Spleen (tissue), 11 donors: ENCODE measurements around the gene NFKBIE. TPM values are rescaled to one million over a fixed set of nuclear protein-coding genes. Genes with fewer than 3 reads are reported as not detected.
A peak's percentile ranks its signal among the peaks of the same experiment; 100 is the strongest.

Experiments used
- DNase-seq: peaks from one replicate; pipeline ENCODE4 v3.0.0-alpha.2; 2020
- H3K27ac ChIP-seq, 8 donors: fragments of 200-600 bp; sonication (generic) in 7 of 8; 1 replicate in 4 of 8; 2 replicates in 4 of 8; pipeline versions ENCODE4 v1.5.0 to v1.8.0; 2016 to 2021; ENCODE audit warnings: inconsistent platforms in 4 of 8, mild to moderate bottlenecking in 4 of 8, moderate library complexity in 1 of 8
- H3K27me3 ChIP-seq, 7 donors: fragments of 200-600 bp; sonication (generic) in 6 of 7; replicated peaks in 1 of 7; 1 replicate in 4 of 7; 2 replicates in 3 of 7; pipeline versions ENCODE4 v1.5.0 to v1.8.0; 2016 to 2021; ENCODE audit warnings: inconsistent platforms in 3 of 7, mild to moderate bottlenecking in 1 of 7
- H3K36me3 ChIP-seq, 6 donors: fragments of 200-600 bp; sonication (generic) in 5 of 6; 1 replicate in 4 of 6; 2 replicates in 2 of 6; pipeline versions ENCODE4 v1.5.0 to v1.8.0; 2016 to 2021; ENCODE audit warnings: inconsistent platforms in 2 of 6
- H3K4me1 ChIP-seq, 6 donors: fragments of 200-600 bp; sonication (generic) in 5 of 6; 1 replicate in 3 of 6; 2 replicates in 3 of 6; pipeline versions ENCODE4 v1.5.0 to v1.8.0; 2016 to 2021; ENCODE audit warnings: inconsistent platforms in 3 of 6
- H3K4me3 ChIP-seq, 8 donors: fragments of 200-600 bp; sonication (generic) in 7 of 8; 1 replicate in 4 of 8; 2 replicates in 4 of 8; pipeline versions ENCODE4 v1.5.0 to v1.8.0; 2016 to 2021; ENCODE audit warnings: inconsistent platforms in 4 of 8, mild to moderate bottlenecking in 4 of 8, moderate library complexity in 2 of 8
- H3K9me3 ChIP-seq, 8 donors: fragments of 200-600 bp; sonication (generic) in 7 of 8; 1 replicate in 4 of 8; 2 replicates in 4 of 8; pipeline versions ENCODE4 v1.5.0 to v1.8.0; 2016 to 2021; ENCODE audit warnings: inconsistent platforms in 4 of 8
- POLR2A ChIP-seq, 3 donors: fragments of 450-650 bp; IDR thresholded peaks; one replicate each; pipeline ENCODE4 v1.5.1; 2017; ENCODE audit warnings: antibody characterized with exemption in 3 of 3, mild to moderate bottlenecking in 1 of 3
- POLR2AphosphoS5 ChIP-seq, 3 donors: sonication (generic); formaldehyde crosslinking; IDR thresholded peaks; one replicate each; pipeline ENCODE4 v1.5.1; 2017; ENCODE audit warnings: antibody characterized with exemption in 3 of 3
- WGBS, 5 donors: extraction: QIAGEN DNeasy Blood & Tissue Kit in 3 of 5; methylation state at CpG; one replicate each; pipeline versions ENCODE4 v1.1.5 to v1.1.7; 2013 to 2018; 5-methylcytosine and 5-hydroxymethylcytosine counted together
- intact Hi-C: fragments of 100-400 bp; cut with DNase I; formaldehyde crosslinking; loops from one replicate; pipeline ENCODE4 v1.15.0; 2023; ENCODE audit warnings: low total_unique reads
- polyA plus RNA-seq, 3 donors: library from polyadenylated mRNA; stranded (reverse); fragments of 200-250 nt; gene quantifications; one replicate each; pipeline ENCODE4 v1.2.1, GENCODE V29; 2013
- total RNA-seq, 7 donors: library from RNA; depleted of rRNA in 3 of 7; stranded (reverse); fragments of >200 nt in 3 of 7; fragmentation: NEBNext Ultra II Directional in 4 of 7; extraction: Animal tissue kit (Norgen Biotek cat#: 25700) in 4 of 7; gene quantifications; one replicate each; pipeline versions ENCODE4 v1.1.0 to v1.2.1, GENCODE V29; 2016 to 2021
- TF ChIP-seq, protein P1 (sequence below), 11 experiments: fragments of 200-600 bp in 7 of 11; fragments of 450-650 bp in 4 of 11; sonication (generic) in 4 of 11; IDR thresholded peaks in 8 of 11; conservative IDR thresholded peaks in 3 of 11; 1 replicate in 7 of 11; 2 replicates in 4 of 11; pipeline versions ENCODE4 v1.4.0 to v1.8.0; 2016 to 2021; ENCODE audit warnings: antibody characterized with exemption in 11 of 11, inconsistent platforms in 4 of 11, mild to moderate bottlenecking in 1 of 11
- donor health status: healthy with polysubstance abuse.
- donor health status: DM: no; HTN: no; CAD: no; lungs with moderate emphysema.
- donor health status: DM: no; HTN: no; CAD: no.
- donor health status: Bipolar disorder and iron deficiency.
- donor health status: healthy.
- donor health status: DM: no; HTN: no; CAD: no.
- donor health status: DM: yes; HTN: yes; CAD: no.

Gene NFKBIE
- total and polyA plus RNA-seq, 10 donors = 32.2 to 89.7 (median 49.0) TPM

DNA sequence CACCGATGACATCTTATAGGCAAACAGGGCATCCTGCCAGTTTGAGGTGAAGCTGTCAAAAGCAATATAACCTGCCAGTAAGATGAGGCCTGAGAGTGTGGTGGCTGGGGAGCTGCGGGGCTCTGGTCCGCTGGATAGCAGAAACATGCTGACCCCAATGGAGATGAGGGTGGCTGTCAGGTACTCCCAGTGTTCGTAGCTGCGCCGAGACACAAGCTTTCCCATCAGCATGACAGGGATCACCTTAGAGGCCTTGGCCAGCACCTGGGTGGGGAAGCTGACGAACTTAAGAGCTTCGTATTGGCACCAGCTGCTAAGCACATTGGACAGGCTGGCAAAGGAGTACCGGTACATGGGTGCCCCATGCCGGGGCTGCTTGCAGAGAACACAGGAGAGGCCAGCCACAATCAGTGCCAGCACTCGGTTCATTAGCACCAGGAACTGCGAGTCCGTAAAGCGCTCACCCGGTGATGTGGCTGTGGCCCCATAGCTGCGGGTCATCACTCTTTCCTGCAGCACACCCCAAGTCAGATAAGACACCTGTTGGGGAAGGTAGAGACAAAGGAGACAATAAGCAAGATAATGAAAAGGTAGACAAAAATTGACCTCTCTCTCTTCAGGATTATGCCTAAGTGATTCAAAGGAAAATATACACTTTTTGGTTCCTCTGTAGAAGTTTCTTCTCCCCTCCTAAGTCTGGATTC lies 10.1 kb downstream of the NFKBIE start:
- Histone ChIP-seq H3K27ac (peak overlapping the region in 6 of 8 donors; percentile 91 to 98 (median 96)), H3K27me3 (no peaks in the 10 kb centered on the region), H3K36me3 (peaks cover 7 to 82% (median 75%) of the 10 kb centered on the region in 6 donors), H3K4me1 (peaks cover 24 to 98% (median 82%) of the 10 kb centered on the region in 6 donors), H3K9me3 (no peaks in the 10 kb centered on the region), H3K4me3 (peak overlapping the region in 1 of 8 donors; percentile 98)
- WGBS, 5 donors = 69 to 83% (median 72%) methylated on average over 15 to 16 of the region's 16 CpGs
- DNase-seq = peak; percentile 72
- intact Hi-C loops = no loop called here
- TF ChIP-seq, protein P1, sequence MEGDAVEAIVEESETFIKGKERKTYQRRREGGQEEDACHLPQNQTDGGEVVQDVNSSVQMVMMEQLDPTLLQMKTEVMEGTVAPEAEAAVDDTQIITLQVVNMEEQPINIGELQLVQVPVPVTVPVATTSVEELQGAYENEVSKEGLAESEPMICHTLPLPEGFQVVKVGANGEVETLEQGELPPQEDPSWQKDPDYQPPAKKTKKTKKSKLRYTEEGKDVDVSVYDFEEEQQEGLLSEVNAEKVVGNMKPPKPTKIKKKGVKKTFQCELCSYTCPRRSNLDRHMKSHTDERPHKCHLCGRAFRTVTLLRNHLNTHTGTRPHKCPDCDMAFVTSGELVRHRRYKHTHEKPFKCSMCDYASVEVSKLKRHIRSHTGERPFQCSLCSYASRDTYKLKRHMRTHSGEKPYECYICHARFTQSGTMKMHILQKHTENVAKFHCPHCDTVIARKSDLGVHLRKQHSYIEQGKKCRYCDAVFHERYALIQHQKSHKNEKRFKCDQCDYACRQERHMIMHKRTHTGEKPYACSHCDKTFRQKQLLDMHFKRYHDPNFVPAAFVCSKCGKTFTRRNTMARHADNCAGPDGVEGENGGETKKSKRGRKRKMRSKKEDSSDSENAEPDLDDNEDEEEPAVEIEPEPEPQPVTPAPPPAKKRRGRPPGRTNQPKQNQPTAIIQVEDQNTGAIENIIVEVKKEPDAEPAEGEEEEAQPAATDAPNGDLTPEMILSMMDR (IDR thresholded peaks at IDR 0.05 in 8 of 11, conservative IDR thresholded peaks at IDR 0.05 in 3 of 11) = no peak
- TF ChIP-seq POLR2AphosphoS5 (IDR thresholded peaks at IDR 0.05) (peak; percentile 46 to 55 (median 50)), POLR2A (IDR thresholded peaks at IDR 0.05) (no peak)

DNA sequence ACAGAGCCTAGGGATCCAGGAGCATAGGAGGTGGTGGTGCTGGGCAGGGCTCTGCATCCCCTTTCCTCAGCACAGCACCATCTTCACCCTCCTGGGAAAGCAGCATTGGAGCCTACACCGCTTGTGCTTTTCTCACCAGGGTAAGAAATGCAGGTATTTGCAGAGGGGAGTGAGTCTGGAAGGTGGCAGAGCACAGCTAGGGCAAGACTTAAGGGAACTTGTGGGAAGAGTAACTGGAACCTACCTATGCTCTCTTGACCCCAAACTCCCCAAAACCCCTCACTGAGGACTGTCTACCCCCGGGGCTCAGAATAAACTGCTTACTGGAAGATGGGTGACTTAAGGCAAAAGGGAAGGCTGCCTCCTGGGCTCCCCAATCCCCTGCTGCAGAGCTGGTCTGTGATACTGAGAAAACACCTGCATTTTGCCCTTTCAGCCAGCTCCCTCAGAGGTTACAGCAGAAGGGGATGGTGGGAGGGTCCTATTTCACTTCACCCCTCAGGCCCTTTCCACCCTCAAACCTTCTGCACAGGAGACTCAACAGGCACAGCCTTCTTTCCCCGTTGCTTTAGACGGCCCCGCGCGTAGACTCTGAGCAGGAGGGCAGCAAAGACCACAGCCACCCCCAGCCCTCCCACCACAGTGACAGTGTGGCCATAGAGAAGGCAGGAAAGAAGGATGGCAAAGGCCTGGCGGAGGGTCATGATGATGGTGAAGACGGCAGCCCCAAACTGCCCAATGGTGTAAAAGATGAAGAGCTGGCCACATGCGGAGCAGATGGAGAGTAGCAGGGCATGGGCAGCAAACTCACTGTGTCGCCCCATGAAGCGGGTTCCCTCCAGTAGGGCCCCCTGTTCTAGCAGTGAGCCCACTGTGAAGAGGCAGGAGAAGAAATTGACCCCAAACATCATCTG lies 10.9 kb downstream of the NFKBIE start:
- intact Hi-C loops = no loop called here
- H3K36me3 ChIP-seq = peaks cover 7 to 82% (median 75%) of the 10 kb centered on the region in 6 donors
- peak; percentile 66 for DNase-seq
- H3K9me3 ChIP-seq = no peaks in the 10 kb centered on the region
- 70 to 87% (median 82%) methylated on average over 12 of the region's 12 CpGs for WGBS, 5 donors
- no peaks in the 10 kb centered on the region for H3K27me3 ChIP-seq
- peak overlapping the region in 3 of 8 donors; percentile 5 to 98 (median 96) for H3K27ac ChIP-seq
- no peak overlapping the region for H3K4me3 ChIP-seq
- peak in 1 of 3 donors; percentile 39 for TF ChIP-seq POLR2AphosphoS5 (IDR thresholded peaks at IDR 0.05)
- TF ChIP-seq, protein P1 (IDR thresholded peaks at IDR 0.05 in 8 of 11, conservative IDR thresholded peaks at IDR 0.05 in 3 of 11) = no peak
- H3K4me1 ChIP-seq = peaks cover 24 to 98% (median 81%) of the 10 kb centered on the region in 6 donors

DNA sequence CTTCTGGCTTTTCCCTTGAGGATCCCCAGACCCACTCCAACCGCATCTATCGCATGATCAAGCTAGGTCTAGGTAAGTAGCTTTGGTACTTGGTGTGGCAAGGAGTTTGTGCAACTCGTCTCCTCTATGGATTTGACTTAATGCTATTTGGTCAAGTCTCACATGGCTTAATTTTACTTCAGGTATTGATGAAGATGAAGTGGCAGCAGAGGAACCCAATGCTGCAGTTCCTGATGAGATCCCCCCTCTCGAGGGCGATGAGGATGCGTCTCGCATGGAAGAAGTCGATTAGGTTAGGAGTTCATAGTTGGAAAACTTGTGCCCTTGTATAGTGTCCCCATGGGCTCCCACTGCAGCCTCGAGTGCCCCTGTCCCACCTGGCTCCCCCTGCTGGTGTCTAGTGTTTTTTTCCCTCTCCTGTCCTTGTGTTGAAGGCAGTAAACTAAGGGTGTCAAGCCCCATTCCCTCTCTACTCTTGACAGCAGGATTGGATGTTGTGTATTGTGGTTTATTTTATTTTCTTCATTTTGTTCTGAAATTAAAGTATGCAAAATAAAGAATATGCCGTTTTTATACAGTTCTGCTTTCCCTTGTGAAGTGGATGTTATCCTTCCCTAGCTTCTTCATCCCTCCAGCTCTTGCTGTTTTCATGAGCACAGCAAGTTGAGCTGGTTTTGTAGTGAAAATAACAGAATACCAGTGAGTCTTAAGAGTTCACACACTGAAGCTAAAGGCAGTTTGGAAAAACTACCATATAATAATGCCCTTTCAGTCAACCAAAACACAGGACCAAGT lies 11.8 kb downstream of the NFKBIE start:
- Histone ChIP-seq H3K9me3 (no peaks in the 10 kb centered on the region), H3K36me3 (peaks cover 10 to 82% (median 76%) of the 10 kb centered on the region in 6 donors), H3K4me3 (no peak overlapping the region), H3K27ac (peak overlapping the region in 1 of 8 donors; percentile 5), H3K4me1 (peaks cover 30 to 98% (median 81%) of the 10 kb centered on the region in 6 donors), H3K27me3 (no peaks in the 10 kb centered on the region)
- peak; percentile 75 for DNase-seq
- 55 to 72% (median 66%) methylated on average over 10 of the region's 10 CpGs for WGBS, 5 donors
- intact Hi-C loops = no loop called here
- TF ChIP-seq POLR2AphosphoS5 (IDR thresholded peaks at IDR 0.05) (no peak), POLR2A (IDR thresholded peaks at IDR 0.05) (no peak)
- TF ChIP-seq, protein P1 (IDR thresholded peaks at IDR 0.05 in 8 of 11, conservative IDR thresholded peaks at IDR 0.05 in 3 of 11) = peak in 9 of 11 experiments; percentile 15 to 60 (median 46)
